Measurements from ENCODE around the gene STXBP6. TPM values are rescaled to one million over a fixed set of nuclear protein-coding genes. Genes with fewer than 3 reads are reported as not detected.
"Not testable (repeated sequence)": the region's sequence is repeated elsewhere in the genome, so short reads cannot be mapped to it uniquely, and the experiment has no call there.

The STXBP6 gene
- total and polyA plus RNA-seq, 2 donors (not counting 3 experiments of a cell fraction or from before 2014, with no cell fraction given), result 0.06 TPM; not detected in 1

DNA sequence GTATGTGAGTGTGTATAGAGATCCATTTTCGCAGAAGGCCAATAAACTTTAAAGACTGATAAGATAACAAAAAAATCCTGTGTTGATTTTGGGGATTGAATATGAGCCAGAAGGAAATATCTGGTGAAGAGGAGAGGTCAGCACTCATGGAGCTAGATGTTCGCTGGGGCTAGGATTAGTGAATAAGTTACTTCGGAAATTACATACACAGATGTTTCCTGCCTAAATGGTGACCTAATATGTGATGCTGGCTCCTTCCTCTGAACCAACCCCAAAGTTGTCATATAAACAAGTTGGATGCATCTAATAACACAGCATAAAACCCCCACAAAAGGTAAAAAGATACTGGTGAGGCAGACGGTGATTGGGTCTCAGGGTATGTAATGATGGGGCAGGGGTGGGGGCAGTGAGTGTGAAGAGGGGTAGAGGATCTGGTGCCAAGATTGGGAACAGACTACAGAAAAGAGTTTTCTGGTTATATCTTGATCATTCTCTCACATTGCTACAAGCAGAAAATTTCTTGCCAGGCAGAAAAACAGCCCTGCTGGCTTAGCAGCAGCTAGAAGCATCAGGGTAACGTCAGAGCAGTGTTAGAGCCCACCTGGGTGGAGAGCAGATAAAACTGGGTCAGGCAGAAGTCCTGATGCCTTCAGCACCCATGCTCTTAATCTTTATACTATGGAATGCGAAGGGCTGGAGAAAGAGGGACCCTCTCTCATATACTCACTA lies 275.6 kb downstream of the STXBP6 start:
- peak overlapping the region; percentile 60 for H3K4me2 ChIP-seq (ENCODE audit: insufficient read depth, low read length)
- peaks cover 17% of the 10 kb centered on the region for H3K4me1 ChIP-seq (ENCODE audit: control insufficient read depth, extremely low read depth, insufficient read depth, low read length)
- BruUV-seq (replicated peaks), result TSS peak; percentile 36
- CTCF ChIA-PET, result interaction anchor here (1.0 to 1.8 kb wide), 2 partner anchors 32 to 97 kb away, joined by 3 to 4 read pairs; no protein-coding TSS in a partner anchor
- dilution Hi-C loops (cut with MboI; ENCODE audit: extremely low pct_ligation_motif_present, low sequenced_read_pairs), result no loop called here
- H3K9ac ChIP-seq (replicated peaks; ENCODE audit: extremely low read depth, insufficient read depth, low read length), result peak overlapping the region; percentile 5
- no peaks in the 10 kb centered on the region for H3K36me3 ChIP-seq (ENCODE audit: control insufficient read depth in 2 of 2, extremely low read depth in 1 of 2, insufficient read depth in 2 of 2, low read length in 2 of 2)
- H3K27me3 ChIP-seq (ENCODE audit: control insufficient read depth in 2 of 2, insufficient read depth in 2 of 2, low read length in 2 of 2), result no peaks in the 10 kb centered on the region
- FAIRE-seq (peak; percentile 84), DNase-seq (ENCODE audit: low read depth, low spot score) (peak; percentile 88)
- intact Hi-C loops (cut with micrococcal nuclease), result loop anchor here (2.0 kb wide), 1 partner anchor 40 kb away; no protein-coding TSS in a partner anchor
- no peak overlapping the region for H2AFZ ChIP-seq (ENCODE audit: low read depth, low read length)
- peak overlapping the region; percentile 44 for H3K27ac ChIP-seq (ENCODE audit: insufficient read depth, low read depth, low read length)
- no peaks in the 10 kb centered on the region for H3K79me2 ChIP-seq (ENCODE audit: control insufficient read depth, insufficient read depth, low read length)
- H4K20me1 ChIP-seq (replicated peaks; ENCODE audit: control insufficient read depth, extremely low read depth, insufficient read depth, low read length), result no peaks in the 10 kb centered on the region
- H3K9me3 ChIP-seq (replicated peaks; ENCODE audit: control insufficient read depth, insufficient read depth, low read length), result no peaks in the 10 kb centered on the region
- H3K9me1 ChIP-seq (replicated peaks; ENCODE audit: control insufficient read depth, extremely low read depth, insufficient read depth, low read length), result no peaks in the 10 kb centered on the region
- H3K4me3 ChIP-seq (replicated peaks in 1 of 3; ENCODE audit: insufficient read depth in 1 of 3, low read depth in 1 of 3, low read length in 3 of 3), result no peak overlapping the region
- POLR2A ChIA-PET, result no interaction called here
- TF ChIP-seq, protein P1, sequence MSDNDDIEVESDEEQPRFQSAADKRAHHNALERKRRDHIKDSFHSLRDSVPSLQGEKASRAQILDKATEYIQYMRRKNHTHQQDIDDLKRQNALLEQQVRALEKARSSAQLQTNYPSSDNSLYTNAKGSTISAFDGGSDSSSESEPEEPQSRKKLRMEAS (IDR thresholded peaks at IDR 0.05; ENCODE audit: insufficient read depth, insufficient read length), result no peak
- peak; percentile 55 for TF ChIP-seq GATA2 (IDR thresholded peaks at IDR 0.05; ENCODE audit: insufficient read depth, insufficient read length, low read depth, low read length)
- no peak for TF ChIP-seq EZH2 (IDR thresholded peaks at IDR 0.05; ENCODE audit: borderline replicate concordance, low read depth, low read length, severe bottlenecking)
- TF ChIP-seq POLR2AphosphoS5 (IDR thresholded peaks at IDR 0.05; ENCODE audit: insufficient read depth, low read depth, low read length), result peak; percentile 54
- TF ChIP-seq MYC (IDR thresholded peaks at IDR 0.05; ENCODE audit: low read depth, low read length), result no peak
- TF ChIP-seq POLR2A (IDR thresholded peaks at IDR 0.05; ENCODE audit: low read depth, low read length), result no peak
- TF ChIP-seq FOS (IDR thresholded peaks at IDR 0.05; ENCODE audit: borderline replicate concordance, insufficient read depth, low read length), result peak; percentile 25
- TF ChIP-seq JUN (IDR thresholded peaks at IDR 0.05; ENCODE audit: borderline replicate concordance, insufficient read depth, insufficient read length, low read depth), result peak; percentile 84
- TF ChIP-seq, protein P2, sequence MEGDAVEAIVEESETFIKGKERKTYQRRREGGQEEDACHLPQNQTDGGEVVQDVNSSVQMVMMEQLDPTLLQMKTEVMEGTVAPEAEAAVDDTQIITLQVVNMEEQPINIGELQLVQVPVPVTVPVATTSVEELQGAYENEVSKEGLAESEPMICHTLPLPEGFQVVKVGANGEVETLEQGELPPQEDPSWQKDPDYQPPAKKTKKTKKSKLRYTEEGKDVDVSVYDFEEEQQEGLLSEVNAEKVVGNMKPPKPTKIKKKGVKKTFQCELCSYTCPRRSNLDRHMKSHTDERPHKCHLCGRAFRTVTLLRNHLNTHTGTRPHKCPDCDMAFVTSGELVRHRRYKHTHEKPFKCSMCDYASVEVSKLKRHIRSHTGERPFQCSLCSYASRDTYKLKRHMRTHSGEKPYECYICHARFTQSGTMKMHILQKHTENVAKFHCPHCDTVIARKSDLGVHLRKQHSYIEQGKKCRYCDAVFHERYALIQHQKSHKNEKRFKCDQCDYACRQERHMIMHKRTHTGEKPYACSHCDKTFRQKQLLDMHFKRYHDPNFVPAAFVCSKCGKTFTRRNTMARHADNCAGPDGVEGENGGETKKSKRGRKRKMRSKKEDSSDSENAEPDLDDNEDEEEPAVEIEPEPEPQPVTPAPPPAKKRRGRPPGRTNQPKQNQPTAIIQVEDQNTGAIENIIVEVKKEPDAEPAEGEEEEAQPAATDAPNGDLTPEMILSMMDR (IDR thresholded peaks at IDR 0.05; ENCODE audit: extremely low read depth in 1 of 2, insufficient read depth in 1 of 2, low read depth in 1 of 2, low read length in 2 of 2), result no peak

DNA sequence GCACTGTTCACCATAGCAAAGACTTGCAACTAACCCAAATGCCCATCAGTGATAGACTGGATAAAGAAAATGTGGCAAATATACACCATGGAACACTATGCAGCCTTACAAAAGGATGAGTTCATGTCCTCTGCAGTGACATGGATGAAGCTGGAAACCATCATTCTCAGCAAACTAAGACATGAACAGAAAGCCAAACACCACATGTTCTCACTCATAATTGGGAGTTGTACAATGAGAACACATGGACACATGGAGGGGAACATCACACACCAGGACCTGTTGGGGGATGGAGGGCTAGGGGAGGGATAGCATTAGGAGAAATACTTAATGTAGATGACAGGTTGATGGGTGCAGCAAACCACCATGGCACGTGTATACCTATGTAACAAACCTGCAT lies 276.4 kb downstream of the STXBP6 start:
- POLR2A ChIA-PET; H3K9me3 ChIP-seq (replicated peaks; ENCODE audit: control insufficient read depth, insufficient read depth, low read length); H3K4me3 ChIP-seq (replicated peaks in 1 of 3; ENCODE audit: insufficient read depth in 1 of 3, low read depth in 1 of 3, low read length in 3 of 3); BruUV-seq (replicated peaks); H2AFZ ChIP-seq (ENCODE audit: low read depth, low read length); H3K9ac ChIP-seq (replicated peaks; ENCODE audit: extremely low read depth, insufficient read depth, low read length); H3K4me2 ChIP-seq (ENCODE audit: insufficient read depth, low read length); H3K79me2 ChIP-seq (ENCODE audit: control insufficient read depth, insufficient read depth, low read length); FAIRE-seq; H3K27me3 ChIP-seq (ENCODE audit: control insufficient read depth in 2 of 2, insufficient read depth in 2 of 2, low read length in 2 of 2); dilution Hi-C loops (cut with MboI; ENCODE audit: extremely low pct_ligation_motif_present, low sequenced_read_pairs); intact Hi-C loops (cut with micrococcal nuclease); DNase-seq (ENCODE audit: low read depth, low spot score); H3K36me3 ChIP-seq (ENCODE audit: control insufficient read depth in 2 of 2, extremely low read depth in 1 of 2, insufficient read depth in 2 of 2, low read length in 2 of 2); H3K9me1 ChIP-seq (replicated peaks; ENCODE audit: control insufficient read depth, extremely low read depth, insufficient read depth, low read length); H4K20me1 ChIP-seq (replicated peaks; ENCODE audit: control insufficient read depth, extremely low read depth, insufficient read depth, low read length): not testable (repeated sequence)
- CTCF ChIA-PET, result interaction anchor here (1.0 to 1.8 kb wide), 2 partner anchors 33 to 98 kb away, joined by 3 to 4 read pairs; no protein-coding TSS in a partner anchor
- H3K4me1 ChIP-seq (ENCODE audit: control insufficient read depth, extremely low read depth, insufficient read depth, low read length), result peaks cover 17% of the 10 kb centered on the region
- H3K27ac ChIP-seq (ENCODE audit: insufficient read depth, low read depth, low read length), result peak overlapping the region; percentile 44

All from endothelial cell of umbilical vein (primary cell).